ENCODE data around the gene RTL1.

The RTL1 gene

DNA sequence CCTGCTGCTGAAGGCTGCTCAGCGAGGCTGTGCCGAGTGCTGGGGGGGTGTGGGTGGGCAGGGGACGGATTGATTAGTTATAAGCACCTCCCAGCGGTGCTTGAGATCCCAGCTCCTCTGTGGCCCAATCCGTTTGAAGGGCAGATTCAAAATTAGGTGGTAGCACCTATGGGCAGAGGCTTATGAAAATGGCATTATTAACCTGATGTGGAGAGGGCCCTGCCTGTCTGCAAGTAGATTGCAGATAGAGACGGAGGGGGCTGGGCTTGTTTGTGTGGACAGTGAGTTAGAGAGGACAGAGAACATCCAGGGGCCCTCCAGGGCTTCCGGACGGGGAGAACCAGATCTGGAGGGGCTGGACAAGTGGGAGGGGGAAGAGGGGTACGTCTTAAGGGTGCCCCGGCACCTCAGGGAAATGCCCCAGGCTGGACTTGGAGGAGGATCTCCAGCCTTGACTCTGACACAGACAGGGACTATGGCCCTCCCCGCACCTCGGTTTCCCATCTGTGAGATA, at the start of gene RTL1:
TSS of gene RTL1 (minus strand) at position 51 of the 514 bp plus-strand sequence. CDS start 18,934 bp downstream, outside the sequence.
- DNase-seq = no peak

DNA sequence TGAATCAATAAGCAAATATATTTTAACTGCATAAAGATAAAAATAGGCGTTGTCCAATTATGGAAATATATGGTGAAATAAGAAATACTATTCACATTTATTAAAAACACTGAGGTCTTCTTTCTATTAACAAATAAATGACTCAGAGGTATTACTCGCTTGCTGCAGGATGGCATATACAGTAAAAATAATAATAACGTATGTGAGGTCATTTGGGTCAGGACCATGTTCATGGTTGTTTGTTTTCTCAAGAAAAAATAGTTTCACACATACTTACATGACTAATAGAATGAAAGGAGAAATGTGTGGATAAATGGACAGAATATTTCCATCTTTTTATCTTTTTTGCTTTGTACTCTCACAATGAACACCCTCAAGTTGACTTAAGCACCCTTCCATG, 46.5 kb upstream of the RTL1 start:
- no peak for DNase-seq

- no peak for DNase-seq
Measured at GRCh38 chr14:100944052-100944451, 40.5 kb upstream of the RTL1 start.

DNA sequence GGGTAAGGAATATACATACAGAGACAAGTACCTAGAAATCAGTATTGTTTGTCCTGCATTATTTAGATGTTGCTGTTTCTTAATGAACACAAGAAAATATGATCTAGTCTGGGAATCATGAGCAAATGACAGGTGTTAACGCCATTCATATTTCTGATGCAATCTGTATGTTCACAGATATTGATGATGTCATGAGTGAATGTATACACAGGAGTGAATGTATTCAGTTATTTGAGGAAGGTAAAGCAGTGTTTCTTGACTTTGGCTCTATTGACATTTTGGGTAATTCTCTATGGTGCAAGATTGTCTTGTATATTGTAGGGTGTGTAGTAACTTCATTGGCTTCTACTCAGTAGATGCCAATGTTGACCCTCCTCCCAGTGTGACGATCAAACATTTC, 26.7 kb upstream of the RTL1 start:
- no peak for DNase-seq

DNA sequence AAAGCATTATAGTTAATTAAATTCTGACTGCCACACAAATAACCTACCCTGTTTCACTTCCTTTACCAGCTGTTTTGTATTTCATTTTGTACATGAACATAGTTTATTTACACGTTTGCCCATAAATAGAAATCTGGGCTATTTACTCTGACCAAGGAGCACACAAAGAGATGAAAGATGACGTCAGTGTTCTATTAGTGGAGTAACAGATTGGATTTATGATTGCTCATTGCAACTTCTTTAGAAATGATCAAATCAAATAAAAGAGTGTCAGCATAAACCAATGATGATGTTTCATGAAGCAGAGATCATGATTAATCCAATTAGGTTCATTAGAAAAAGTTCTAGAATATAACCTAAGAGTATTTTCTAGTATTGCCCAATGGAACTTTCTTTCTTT, 12.0 kb upstream of the RTL1 start:
- no peak for DNase-seq

DNA sequence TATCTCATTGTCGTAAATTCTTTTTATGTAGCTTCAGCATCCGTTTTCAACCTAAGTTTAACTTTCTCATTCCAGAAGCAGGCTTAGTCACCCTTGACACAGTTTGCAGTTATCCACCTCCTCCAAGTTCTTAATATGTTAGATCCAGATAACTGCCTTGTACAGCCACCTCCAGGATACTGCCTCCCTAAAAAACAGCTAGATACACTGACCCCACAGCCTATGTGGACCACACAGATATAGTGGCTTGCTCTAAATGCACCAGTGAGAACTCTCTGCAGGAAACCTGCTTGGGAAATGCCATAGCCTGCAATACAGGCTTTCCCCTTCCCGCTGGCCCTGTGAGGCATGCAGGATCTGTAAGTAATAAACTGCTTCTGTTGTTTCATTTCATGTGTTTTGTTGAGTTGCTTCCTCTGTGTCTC, 11.1 kb upstream of the RTL1 start:
- DNase-seq = no peak

DNA sequence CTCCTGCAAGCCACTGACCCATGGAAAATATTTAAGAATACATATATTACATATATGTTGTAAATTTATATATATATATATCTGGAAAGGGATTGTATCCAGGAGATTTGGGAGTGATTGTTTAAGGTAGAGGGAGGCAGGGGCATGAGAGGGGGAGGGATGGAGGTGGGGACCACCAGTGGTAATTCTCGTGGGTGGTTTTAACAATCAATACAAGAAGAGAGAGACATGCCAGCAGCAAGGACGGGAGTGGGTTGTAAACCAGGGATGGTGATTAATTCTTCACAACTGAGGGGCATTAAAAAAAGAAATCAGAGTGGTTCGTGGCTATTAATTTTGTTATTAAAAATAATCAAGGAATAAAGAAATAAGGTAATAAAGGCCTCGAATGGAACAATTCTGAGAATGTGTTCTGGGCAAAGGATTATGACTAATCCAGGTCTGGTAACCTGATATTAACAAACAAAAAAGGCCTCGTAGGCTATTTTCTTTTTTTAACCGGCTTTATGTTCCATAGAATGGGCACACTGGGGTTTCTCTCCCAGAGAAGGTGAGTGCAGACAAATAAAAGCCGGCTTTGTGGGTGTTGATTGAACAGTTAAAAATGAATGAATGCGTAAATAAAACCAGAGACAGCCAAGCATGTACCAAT, 8.3 kb upstream of the RTL1 start:
- DNase-seq = no peak

DNA sequence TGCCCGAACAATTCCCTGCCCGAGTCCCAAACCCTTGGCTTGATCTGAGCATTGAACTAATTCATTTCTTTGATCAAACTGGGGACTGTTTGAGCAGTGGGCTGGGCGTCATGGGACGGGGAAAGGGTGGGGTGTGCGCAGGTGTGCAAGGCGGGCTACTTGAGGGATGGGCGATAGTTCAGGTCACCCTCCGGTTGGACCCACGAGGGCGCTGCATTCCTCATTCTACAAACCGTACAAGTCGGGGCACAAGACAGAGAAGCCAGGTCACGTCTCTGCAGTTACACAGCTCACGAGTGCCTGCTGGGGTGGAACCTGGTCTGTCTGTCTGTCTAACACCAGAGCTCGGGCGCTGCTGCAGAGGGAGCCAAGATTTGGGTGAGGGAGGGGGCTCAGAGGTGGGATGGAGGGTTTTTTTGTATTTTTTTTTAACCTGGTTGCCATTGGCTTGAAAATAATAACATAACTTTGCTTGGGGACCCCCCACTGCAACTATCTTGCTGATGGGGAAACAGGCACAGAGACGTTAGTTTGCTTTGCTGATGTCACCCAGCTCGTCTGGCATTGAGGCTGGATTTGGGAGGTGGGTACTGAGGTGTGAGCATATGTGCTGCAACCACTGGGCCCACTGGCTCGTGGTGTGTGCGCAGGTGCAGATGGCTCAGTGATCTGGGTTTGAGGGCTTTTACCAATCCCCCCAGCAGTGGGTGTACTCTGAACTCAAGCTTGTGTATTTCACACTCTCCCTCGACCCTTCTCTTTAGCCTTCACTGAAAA, 7.6 kb upstream of the RTL1 start:
- DNase-seq = no peak

GRCh38 chr14:100909439-100909838, 5.9 kb upstream of the RTL1 start:
- DNase-seq = no peak

DNA sequence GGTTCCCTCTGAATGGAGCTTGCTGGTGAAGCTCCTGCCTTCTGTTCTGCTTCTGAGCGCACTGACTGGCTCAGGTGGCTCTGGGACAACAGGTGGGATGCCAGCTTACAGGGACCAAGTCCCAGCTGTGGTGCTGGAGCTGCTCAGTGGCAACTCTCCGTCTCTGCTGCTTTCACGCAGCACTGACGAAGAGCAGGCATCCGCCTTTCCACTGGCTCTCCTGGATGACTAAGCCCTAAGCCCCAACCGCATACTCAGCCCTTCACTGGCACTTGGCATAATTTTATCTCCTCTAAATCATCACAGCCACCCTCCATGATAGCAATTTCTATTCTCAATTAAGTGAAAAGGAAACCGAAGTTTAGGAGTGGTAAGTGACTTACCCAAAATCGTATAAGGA, 3.7 kb upstream of the RTL1 start:
- no peak for DNase-seq

DNA sequence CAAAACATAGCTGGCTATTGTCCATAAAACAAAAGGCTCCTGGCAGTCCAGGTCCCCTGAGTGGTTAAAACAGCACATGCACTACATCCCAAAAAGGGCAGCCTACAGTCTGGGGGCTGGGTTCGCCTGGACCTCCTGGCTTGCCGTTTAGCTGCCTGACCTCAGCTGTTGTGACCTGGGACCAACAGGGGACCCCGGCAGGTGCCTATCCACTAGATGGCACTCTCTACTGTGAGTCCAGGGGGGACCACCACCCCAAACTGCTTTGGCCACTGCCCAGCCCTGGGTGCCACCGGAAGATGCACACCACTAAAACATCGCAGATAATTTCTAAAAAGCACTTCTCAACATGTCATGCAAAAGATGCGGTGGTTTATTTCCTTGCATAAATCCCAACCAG, 2.9 kb upstream of the RTL1 start:
- no peak for DNase-seq

DNA sequence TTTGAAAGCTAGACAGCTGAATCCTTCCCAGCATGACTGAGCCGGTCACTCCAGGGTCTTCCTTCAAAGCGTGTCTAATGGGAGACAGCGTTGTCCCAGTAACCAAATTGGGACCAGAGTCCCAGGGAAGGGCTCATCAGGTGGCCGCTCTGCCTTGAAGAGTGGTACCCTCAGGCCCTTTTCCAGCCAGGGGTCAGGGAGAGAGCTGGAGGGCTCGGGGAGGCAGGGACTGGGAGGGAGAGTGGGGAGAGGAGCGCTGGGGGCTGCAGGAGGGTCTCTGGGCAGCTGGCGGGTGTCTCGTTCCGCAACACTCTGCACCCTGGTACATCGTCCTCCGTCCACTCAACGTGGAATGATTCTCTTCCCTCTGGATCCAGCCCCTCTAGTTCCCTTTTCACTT, 1.6 kb upstream of the RTL1 start:
- DNase-seq = no peak

DNA sequence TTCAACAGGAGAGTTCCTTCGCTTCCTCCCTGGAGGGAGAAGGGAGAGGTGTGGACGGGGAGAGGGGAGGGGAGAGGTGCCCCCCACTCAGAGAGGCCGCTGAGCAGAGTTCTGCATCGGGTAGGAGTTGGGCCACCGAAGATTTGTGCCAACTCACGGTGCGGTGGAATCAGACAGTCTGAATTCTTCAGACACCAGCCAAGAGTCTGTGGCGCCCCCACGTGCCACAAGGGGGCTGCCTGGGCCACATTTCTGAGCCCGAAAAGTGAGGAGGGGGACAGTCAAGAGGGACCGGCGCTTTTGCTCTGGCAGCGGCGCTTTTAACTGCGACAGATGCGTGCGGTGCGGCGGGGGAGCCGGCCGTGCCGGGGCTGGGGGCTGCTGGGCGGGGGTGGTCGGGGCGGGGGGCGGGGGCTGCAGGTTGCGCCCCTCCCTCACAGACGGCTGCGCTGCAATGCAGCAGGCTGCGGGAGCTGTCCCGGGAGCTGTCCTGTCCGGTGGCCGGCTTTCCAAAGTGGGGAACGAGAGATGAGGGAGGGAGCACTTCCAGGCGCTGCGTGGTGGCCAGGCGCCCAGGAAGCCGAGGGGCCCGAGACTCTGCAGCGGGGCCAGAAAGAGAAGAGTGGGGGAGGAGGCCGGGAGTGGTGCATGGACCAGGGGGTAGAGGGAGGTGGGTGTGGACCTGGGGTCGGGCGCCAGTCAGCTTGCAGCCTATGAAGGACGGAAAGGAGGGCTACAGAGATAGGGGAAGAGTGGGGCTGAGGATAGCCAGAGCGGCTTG, 975 bp upstream of the RTL1 start:
- DNase-seq = no peak

- no peak for DNase-seq
Measured at GRCh38 chr14:100903134-100903468, 421 bp downstream of the RTL1 start.

- DNase-seq = no peak
Measured at GRCh38 chr14:100902295-100903133, 1.0 kb downstream of the RTL1 start.

GRCh38 chr14:100901391-100902183, 1.9 kb downstream of the RTL1 start:
- no peak for DNase-seq

GRCh38 chr14:100900837-100901390, 2.6 kb downstream of the RTL1 start:
- DNase-seq = no peak

- DNase-seq = no peak
Measured at GRCh38 chr14:100899884-100900771, 3.4 kb downstream of the RTL1 start.

GRCh38 chr14:100898935-100899883, 4.3 kb downstream of the RTL1 start:
- no peak for DNase-seq
